ENCODE data around the gene MARCHF2. TPM values are rescaled to one million over a fixed set of nuclear protein-coding genes. Genes with fewer than 3 reads are reported as not detected.

Gene MARCHF2
- total RNA-seq, 1 donor from 2014 or later, result 68.6 TPM

DNA sequence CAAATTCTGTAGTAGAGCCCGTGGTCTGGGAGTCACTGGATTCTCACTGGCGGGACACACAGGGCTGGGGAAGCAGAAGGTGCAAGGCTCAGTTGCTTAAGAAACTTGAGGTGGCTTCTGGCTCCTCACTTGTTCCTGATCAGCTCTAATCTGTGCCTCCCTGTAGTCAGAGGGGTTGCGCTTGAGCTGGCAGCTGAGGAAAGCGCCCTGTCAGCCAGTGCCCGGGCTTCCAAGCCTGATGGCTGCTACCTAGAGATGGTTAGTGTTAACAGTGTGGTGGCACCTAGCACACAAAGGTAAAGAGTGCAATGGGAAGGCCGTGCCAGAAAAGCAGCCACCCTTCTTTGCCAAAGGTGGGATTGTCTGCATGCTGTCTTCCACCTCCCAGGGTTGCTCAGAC is 40.5 kb downstream of the MARCHF2 start:
- DNase-seq, result no peak

- no peak for DNase-seq
Measured at GRCh38 chr19:8454218-8454617, 41.1 kb downstream of the MARCHF2 start.

GRCh38 chr19:8455018-8455417 is 41.9 kb downstream of the MARCHF2 start:
- no peak for DNase-seq

DNA sequence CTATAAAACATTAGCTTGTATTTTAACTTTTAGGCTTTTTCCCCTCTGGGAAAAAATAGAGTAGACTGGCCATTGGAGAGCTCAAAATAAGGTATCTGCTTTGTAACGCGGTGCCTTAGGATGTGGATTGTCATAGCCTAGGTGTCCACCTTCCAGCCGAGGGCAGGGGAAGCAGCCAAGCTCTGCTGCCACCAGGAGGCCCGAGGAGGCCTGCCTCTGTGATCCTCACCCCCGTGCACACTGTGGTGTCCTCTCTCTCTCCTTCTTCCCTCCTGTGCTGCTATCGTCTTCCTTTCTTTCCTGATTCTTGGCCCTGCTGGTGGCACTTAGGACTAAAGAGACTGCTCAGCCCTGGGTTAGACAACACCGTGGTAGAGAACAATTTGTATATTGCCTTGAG is 43.0 kb downstream of the MARCHF2 start:
- no peak for DNase-seq

DNA sequence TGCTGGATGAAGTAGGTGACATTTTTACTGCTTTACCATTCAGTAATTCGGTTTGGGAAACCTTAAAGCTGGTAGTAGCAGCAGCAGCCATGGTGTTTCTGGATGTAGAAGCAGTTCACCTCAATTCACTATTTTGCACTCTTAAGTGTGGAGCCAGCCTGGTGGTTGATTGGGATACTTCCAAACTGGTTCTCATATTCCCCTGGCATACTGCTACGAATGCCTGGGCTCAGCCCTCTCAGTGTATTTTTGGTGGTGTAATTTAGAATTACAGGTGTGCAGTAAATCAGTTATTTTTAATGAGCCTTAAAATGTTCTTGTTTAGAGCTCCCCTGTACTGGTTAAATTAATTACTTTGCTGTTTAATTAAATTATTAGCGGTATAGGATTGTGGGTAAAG is 44.1 kb downstream of the MARCHF2 start:
- DNase-seq, result no peak

- no peak for DNase-seq
Measured at GRCh38 chr19:8457827-8458226, 44.7 kb downstream of the MARCHF2 start.

- DNase-seq, result no peak
Measured at GRCh38 chr19:8458380-8458779, 45.3 kb downstream of the MARCHF2 start.

DNA sequence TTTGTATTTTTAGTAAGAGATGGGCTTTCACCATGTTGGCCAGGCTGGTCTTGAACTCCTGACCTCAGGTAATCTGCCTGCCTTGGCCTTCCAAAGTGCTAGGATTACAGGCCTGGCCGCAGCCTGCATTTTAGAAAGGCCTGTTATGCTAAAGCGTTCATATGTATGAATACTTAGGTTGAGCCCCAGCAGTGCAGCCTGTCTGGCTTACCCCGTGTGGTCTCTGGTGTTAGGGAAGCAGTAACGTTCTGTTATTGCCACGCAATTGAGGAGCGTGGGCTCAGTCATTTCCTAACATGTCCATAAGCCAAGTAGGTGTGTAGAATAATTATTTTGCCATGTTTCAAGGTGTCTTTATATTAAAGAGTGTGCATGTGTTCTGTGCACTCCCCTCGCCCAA is 46.0 kb downstream of the MARCHF2 start:
- no peak for DNase-seq

GRCh38 chr19:8459520-8460270 is 46.6 kb downstream of the MARCHF2 start:
- DNase-seq, result no peak

DNA sequence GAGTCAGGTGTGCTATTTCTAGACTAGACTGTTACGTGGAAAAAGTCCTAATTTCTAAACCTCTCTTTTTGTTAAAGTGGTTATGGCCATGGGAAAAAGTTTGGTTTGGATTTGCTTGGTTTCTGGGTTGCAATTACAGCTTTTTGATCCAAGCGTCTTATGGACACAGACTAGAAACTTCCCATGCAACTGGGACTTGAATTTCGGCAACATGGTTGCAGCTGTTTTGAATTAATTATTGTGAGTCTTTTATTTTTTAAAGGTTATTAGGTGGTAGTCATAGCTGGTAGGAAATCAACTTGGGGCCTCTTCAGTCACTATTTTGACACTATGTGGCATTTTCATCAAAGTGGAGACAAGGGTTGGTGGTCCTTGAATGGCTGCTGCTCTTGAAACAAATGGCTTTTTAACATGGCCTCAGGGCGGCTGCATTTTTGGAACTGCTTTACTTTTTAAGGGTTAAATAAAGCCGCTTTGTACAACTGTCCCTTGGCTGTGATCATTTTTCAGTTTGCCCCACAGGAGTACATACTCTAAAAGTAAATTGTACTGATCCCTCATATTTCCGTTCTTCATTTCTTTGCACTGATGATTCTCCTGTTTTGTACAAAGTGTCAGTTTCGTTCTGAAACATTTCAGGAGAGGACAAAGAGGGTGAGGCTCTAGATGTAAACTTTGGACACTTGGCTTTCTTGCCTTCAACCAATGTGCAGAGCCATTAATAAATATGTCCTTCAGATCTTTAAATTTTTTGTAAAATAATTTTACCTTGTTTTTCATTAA is 47.6 kb downstream of the MARCHF2 start:
- DNase-seq, result no peak

- peak; percentile 65 for DNase-seq
Measured at GRCh38 chr19:8461376-8461775, 48.3 kb downstream of the MARCHF2 start.

GRCh38 chr19:8461891-8462290 is 48.8 kb downstream of the MARCHF2 start:
- no peak for DNase-seq

DNA sequence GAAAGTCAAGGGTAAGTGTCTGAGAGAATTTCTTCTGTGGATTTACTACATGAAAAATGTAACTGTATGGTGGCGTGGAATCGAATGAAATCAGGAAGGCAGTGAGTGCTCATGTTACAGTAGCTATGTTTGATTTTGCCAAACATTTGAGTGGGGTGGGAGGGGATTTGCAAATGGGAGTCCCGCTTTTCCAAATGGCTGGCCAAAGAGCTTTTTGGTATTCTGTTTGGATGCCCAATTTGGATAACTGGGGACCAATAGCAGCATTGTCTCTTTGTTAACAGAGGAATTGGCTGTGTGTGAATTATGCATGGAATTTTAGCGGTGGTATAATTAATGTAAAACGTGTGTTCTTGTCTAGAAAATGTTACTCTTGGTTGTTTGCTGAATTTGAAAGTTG is 49.5 kb downstream of the MARCHF2 start:
- no peak for DNase-seq

DNA sequence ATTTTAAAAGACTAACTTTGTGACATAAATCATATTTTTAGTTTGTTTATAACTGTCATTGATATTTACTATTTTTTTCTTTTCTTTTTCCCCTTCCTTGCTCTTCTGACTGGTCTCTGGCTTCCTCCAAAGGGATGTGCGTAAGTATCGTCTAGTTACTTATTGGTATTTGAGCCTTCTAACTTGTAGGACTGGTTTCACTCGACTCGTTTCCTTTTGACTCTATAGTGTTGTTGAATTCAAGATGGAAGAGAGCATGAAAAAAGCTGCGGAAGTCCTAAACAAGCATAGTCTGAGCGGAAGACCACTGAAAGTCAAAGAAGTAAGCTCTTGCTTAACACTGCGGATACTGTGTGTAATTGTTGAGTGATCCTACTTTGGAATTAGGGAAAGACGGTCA is 50.3 kb downstream of the MARCHF2 start:
- DNase-seq, result no peak

- no peak for DNase-seq
Measured at GRCh38 chr19:8466018-8466417, 52.9 kb downstream of the MARCHF2 start.

DNA sequence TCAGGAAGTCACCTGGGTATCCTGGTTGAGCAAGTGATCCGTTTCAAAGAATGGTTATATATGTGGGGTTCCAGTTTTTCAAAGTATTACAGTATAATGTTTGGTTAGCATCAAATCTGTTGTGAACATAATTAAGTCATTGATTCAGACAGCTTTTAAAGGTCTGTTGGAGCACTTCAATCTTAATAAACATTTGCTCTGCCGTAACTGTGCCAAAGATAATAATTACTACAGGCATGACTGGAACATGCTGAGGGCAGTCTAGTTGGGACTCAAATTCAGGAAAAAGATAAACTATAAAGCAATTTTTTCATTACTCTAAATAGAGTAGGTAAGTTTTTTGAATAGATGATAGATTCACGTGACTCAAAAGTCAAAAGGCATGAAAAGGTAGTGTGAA is 55.0 kb downstream of the MARCHF2 start:
- DNase-seq, result no peak

DNA sequence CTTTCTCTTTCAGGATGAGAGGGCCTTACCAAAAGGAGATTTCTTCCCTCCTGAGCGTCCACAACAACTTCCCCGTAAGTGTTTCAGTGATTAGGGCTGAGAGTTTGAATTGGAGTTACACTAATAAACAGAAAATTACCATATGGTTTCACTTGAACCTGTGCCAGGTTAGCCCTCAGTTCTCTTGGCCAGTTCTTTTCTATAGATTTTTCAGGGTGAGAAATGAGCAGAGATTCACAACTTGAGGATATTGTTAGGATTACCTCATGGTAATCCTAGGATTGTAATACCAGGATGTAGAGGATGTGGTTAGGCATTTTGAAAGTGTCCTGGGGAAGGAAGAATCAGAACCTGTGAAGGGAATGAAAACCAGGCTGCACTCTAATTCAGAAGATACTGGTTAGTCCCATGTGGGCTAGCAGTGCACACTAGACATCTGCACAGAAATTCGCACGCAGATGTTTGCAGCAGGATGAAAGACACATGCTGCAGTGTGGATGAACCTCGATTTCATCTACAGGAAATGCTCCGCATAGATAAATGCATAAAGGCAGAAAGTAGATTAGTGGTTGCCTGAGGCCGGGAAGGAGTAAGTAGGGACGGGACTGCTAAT is 55.8 kb downstream of the MARCHF2 start:
- no peak for DNase-seq

DNA sequence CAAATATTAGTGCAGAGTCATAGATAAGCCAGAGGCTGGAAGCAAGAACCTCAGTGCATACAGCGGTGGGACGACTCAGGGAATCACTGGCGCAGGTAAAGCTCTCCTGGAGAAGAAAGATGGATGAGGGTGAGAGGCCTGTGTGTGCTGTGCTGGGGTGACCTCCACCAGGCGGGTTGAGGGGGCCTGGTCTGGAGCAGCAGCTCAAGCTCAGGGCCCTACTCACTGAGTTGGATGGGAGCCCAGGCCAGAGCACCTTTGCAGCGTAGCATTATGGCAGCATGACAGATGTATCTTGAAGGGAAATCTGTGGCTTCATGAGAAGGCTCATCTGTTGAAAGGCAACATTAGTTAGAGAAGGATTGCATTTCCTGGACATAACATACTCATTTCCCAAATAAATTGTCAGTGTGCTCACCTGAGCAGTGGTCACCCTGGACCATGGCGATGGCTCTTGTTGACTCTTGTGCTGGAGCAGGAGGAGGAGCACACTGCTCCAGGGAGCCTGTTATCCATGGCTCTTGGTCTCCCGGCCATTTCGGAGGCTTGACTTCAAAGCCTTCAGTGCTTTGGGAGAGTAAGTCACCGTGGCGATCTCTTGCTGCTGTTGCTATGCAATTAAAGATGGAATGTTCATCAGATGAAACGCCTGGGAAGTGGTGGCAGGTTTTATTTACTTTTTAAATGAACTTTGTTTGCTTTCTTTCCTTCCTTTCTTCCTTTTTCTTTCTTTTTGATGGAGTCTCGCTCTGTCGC is 56.7 kb downstream of the MARCHF2 start:
- no peak for DNase-seq

GRCh38 chr19:8473648-8474476 is 60.8 kb downstream of the MARCHF2 start:
- DNase-seq, result no peak

DNA sequence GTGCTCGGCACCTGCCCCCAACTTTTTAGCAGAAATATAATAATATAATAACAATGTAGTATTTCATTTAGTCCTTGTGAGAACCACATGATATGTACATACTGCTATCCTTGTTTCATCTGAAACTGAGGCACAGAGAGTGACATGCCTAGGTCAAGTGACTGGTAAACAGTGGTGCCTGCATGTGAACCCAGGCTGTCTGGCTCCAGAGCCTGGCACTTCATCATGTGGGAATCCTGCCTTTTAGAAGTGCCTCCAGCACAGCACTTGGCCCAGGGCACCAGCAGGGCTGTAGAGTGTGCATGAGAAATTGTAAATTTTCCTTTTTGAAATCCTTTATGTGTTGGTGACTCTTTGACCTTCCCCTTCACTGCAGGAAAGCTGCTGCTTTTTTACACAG is 61.9 kb downstream of the MARCHF2 start:
- DNase-seq, result no peak

DNA sequence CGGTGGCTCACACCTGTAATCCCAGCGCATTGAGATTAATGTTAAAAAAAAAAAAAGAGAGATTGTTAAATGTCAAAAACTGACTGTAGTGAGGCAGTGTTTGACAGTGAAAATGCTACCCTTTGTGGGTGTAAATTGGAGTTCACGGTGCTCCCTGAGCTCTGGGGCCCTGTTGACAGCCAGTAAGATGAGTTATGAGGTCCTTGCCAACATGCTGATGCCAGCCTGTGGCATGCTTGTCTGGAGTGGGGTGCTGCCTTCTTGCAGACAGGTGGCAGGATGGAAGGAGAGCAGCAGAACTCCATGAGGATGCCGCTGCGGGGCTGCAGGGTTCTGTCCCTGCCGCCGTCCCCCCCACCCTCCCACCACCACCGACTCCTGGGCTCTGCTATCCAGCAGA is 63.4 kb downstream of the MARCHF2 start:
- DNase-seq, result no peak

- DNase-seq, result no peak
Measured at GRCh38 chr19:8477889-8478288, 64.8 kb downstream of the MARCHF2 start.

All from tongue (tissue), 2 donors.